Liver (tissue), 3 donors: ENCODE measurements around the gene IGF1R.

Source experiments
- HNF4A ChIP-seq, 2 donors: conservative IDR thresholded peaks; 2 replicates each; pipeline ENCODE4 v1.6.1; 2016; ENCODE audit warnings: antibody characterized with exemption in 2 of 2, mild to moderate bottlenecking in 2 of 2
- JUND ChIP-seq, 2 donors: IDR thresholded peaks; 2 replicates each; pipeline ENCODE4 v1.6.1; 2016; ENCODE audit warnings: antibody characterized with exemption in 2 of 2
- SP1 ChIP-seq: IDR thresholded peaks from 2 replicates; pipeline ENCODE4 v1.6.1; 2018; ENCODE audit warnings: antibody characterized with exemption, mild to moderate bottlenecking
- TF ChIP-seq, protein P1 (sequence below): fragments of 150-350 bp; IDR thresholded peaks from 2 replicates; pipeline ENCODE4 v1.5.1; 2017; ENCODE audit warnings: improper control_type of control experiment, low read depth, low read length; ENCODE audit not compliant: missing input control
- TF ChIP-seq, protein P2 (sequence below): IDR thresholded peaks from 2 replicates; pipeline ENCODE4 v1.6.1; 2016; ENCODE audit warnings: antibody characterized with exemption, mild to moderate bottlenecking
- donor health status: healthy.
- donor health status: healthy.

- TF ChIP-seq, protein P1, sequence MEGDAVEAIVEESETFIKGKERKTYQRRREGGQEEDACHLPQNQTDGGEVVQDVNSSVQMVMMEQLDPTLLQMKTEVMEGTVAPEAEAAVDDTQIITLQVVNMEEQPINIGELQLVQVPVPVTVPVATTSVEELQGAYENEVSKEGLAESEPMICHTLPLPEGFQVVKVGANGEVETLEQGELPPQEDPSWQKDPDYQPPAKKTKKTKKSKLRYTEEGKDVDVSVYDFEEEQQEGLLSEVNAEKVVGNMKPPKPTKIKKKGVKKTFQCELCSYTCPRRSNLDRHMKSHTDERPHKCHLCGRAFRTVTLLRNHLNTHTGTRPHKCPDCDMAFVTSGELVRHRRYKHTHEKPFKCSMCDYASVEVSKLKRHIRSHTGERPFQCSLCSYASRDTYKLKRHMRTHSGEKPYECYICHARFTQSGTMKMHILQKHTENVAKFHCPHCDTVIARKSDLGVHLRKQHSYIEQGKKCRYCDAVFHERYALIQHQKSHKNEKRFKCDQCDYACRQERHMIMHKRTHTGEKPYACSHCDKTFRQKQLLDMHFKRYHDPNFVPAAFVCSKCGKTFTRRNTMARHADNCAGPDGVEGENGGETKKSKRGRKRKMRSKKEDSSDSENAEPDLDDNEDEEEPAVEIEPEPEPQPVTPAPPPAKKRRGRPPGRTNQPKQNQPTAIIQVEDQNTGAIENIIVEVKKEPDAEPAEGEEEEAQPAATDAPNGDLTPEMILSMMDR: no peak
- TF ChIP-seq SP1 (no peak), HNF4A (conservative IDR thresholded peaks at IDR 0.05) (no peak), JUND (IDR thresholded peaks at IDR 0.05) (no peak)
- TF ChIP-seq, protein P2, sequence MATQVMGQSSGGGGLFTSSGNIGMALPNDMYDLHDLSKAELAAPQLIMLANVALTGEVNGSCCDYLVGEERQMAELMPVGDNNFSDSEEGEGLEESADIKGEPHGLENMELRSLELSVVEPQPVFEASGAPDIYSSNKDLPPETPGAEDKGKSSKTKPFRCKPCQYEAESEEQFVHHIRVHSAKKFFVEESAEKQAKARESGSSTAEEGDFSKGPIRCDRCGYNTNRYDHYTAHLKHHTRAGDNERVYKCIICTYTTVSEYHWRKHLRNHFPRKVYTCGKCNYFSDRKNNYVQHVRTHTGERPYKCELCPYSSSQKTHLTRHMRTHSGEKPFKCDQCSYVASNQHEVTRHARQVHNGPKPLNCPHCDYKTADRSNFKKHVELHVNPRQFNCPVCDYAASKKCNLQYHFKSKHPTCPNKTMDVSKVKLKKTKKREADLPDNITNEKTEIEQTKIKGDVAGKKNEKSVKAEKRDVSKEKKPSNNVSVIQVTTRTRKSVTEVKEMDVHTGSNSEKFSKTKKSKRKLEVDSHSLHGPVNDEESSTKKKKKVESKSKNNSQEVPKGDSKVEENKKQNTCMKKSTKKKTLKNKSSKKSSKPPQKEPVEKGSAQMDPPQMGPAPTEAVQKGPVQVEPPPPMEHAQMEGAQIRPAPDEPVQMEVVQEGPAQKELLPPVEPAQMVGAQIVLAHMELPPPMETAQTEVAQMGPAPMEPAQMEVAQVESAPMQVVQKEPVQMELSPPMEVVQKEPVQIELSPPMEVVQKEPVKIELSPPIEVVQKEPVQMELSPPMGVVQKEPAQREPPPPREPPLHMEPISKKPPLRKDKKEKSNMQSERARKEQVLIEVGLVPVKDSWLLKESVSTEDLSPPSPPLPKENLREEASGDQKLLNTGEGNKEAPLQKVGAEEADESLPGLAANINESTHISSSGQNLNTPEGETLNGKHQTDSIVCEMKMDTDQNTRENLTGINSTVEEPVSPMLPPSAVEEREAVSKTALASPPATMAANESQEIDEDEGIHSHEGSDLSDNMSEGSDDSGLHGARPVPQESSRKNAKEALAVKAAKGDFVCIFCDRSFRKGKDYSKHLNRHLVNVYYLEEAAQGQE: no peak
These were observed 103.4 kb downstream of the IGF1R start for GRCh38 chr15:98751767-98752166.
